Vagina (tissue), 2 donors: ENCODE results near the gene GOLIM4. TPM values are rescaled to one million over a fixed set of nuclear protein-coding genes. Genes with fewer than 3 reads are reported as not detected.

Source experiments
- DNase-seq, 2 donors: peaks; one replicate each; pipeline ENCODE4 v3.0.0-alpha.2; 2017; ENCODE audit errors: extremely low spot score in 2 of 2
- H3K27ac ChIP-seq: fragments of 200-600 bp; sonication (generic); one replicate; pipeline ENCODE4 v1.5.1; 2019
- H3K27me3 ChIP-seq: fragments of 200-600 bp; sonication (generic); one replicate; pipeline ENCODE4 v1.5.1; 2019
- H3K36me3 ChIP-seq, 2 donors: fragments of 200-600 bp; sonication (generic); one replicate each; pipeline ENCODE4 v1.5.1; 2017 to 2019
- H3K4me1 ChIP-seq: fragments of 200-600 bp; sonication (generic); one replicate; pipeline ENCODE4 v1.5.1; 2019
- H3K4me3 ChIP-seq, 2 donors: fragments of 200-600 bp; sonication (generic); 1 replicate in 1 of 2; 2 replicates in 1 of 2; pipeline ENCODE4 v1.5.1; 2016 to 2019
- H3K9me3 ChIP-seq: fragments of 200-600 bp; sonication (generic); one replicate; pipeline ENCODE4 v1.5.1; 2019
- POLR2A ChIP-seq, 2 donors: fragments of 450-650 bp; IDR thresholded peaks; one replicate each; pipeline ENCODE4 v1.6.1; 2017; ENCODE audit warnings: antibody characterized with exemption in 2 of 2, mild to moderate bottlenecking in 2 of 2, moderate library complexity in 2 of 2
- POLR2AphosphoS5 ChIP-seq, 2 donors: sonication (generic); formaldehyde crosslinking; IDR thresholded peaks; one replicate each; pipeline ENCODE4 v1.9.0; 2017; ENCODE audit warnings: antibody characterized with exemption in 2 of 2, mild to moderate bottlenecking in 2 of 2, low read depth in 1 of 2; ENCODE audit not compliant: insufficient read depth in 1 of 2
- intact Hi-C: fragments of 100-400 bp; cut with DNase I; formaldehyde crosslinking; loops from one replicate; pipeline ENCODE4 v1.15.1; 2023
- total RNA-seq: library from RNA; depleted of rRNA; stranded (reverse); fragments of >200 nt; gene quantifications from one replicate; pipeline ENCODE4 v1.2.3, GENCODE V29; 2016
- TF ChIP-seq, protein P1 (sequence below), 3 experiments: fragments of 450-650 bp in 2 of 3; fragments of 200-600 bp in 1 of 3; sonication (generic) in 1 of 3; IDR thresholded peaks; one replicate each; pipeline ENCODE4 v1.5.1; 2017 to 2019; ENCODE audit warnings: antibody characterized with exemption in 3 of 3, mild to moderate bottlenecking in 2 of 3, moderate library complexity in 2 of 3

Gene GOLIM4
- total RNA-seq, 1 donor from 2014 or later = 36.8 TPM

DNA sequence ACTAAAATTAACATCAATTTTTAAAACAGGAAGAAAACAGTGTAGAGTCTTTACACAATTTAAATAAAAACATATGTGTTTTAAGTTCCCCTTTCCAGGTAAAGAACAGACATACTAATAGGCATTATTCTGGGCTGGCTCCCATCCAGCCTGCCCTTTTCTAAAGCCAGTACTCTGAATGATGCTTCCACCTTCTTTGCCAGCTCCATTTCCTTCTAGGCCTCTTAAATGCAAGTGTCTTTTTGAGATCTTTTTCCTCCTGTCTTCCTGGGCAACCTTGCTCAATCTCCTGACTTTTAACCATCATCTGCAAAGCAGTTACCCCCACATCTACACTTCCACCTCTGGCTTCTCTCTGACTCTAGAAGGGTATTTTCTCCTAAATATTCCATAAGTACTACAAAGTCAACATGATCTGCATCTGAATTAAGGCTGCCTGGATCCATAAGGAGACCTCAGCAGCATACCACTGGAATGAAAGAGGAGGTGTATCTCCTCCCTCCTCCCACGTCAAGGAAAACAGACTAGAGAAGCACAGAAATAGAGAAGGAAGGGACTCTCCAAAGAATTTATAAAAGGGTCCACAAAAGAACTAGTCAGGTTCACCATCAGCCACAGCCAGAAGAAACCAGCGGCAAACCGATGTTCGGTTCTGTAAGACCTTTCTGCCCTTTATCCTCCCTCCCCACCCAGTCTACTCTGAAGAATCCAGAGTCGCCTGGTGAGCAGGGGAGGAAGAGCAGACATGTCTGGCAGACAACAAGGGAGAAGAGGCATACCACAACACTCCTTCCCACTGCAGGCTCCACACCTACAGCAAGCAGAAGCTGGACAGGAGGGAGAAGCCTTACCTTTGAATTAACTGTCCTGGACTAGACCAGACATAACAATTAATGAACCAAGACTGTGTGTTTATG is 47.1 kb downstream of the GOLIM4 start:
- H3K4me1 ChIP-seq = peaks cover 17% of the 10 kb centered on the region
- no peak for TF ChIP-seq POLR2A (IDR thresholded peaks at IDR 0.05)
- no peak for TF ChIP-seq POLR2AphosphoS5 (IDR thresholded peaks at IDR 0.05; ENCODE audit: insufficient read depth in 1 of 2, low read depth in 1 of 2)
- TF ChIP-seq, protein P1, sequence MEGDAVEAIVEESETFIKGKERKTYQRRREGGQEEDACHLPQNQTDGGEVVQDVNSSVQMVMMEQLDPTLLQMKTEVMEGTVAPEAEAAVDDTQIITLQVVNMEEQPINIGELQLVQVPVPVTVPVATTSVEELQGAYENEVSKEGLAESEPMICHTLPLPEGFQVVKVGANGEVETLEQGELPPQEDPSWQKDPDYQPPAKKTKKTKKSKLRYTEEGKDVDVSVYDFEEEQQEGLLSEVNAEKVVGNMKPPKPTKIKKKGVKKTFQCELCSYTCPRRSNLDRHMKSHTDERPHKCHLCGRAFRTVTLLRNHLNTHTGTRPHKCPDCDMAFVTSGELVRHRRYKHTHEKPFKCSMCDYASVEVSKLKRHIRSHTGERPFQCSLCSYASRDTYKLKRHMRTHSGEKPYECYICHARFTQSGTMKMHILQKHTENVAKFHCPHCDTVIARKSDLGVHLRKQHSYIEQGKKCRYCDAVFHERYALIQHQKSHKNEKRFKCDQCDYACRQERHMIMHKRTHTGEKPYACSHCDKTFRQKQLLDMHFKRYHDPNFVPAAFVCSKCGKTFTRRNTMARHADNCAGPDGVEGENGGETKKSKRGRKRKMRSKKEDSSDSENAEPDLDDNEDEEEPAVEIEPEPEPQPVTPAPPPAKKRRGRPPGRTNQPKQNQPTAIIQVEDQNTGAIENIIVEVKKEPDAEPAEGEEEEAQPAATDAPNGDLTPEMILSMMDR (IDR thresholded peaks at IDR 0.05) = no peak

DNA sequence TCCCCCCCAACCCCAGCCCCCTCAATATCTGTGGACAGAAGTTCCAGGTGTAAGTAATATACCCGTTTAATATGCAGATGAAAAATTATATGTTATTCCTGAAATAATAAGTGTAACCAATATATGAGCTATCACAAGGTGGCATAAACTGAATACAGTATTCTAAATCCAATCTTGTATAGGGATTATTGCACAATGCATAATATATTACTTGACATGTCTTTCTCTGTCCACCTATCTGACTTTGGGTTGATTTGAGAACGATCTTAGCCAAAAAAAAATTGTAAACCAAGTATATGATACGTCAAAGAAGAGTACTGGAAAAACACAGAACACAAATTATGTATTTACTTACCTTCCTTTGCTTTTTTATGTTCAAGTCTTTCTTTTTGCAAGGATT is 47.8 kb downstream of the GOLIM4 start:
- intact Hi-C loops = loop anchor here (5.0 kb wide), 1 partner anchor 114 kb away; no protein-coding TSS in a partner anchor
- no peak for TF ChIP-seq POLR2A (IDR thresholded peaks at IDR 0.05)
- no peak for TF ChIP-seq POLR2AphosphoS5 (IDR thresholded peaks at IDR 0.05; ENCODE audit: insufficient read depth in 1 of 2, low read depth in 1 of 2)
- TF ChIP-seq, protein P1 (IDR thresholded peaks at IDR 0.05) = no peak
- Histone ChIP-seq H3K27me3 (no peaks in the 10 kb centered on the region), H3K9me3 (no peaks in the 10 kb centered on the region), H3K36me3 (no peaks in the 10 kb centered on the region), H3K27ac (no peak overlapping the region), H3K4me3 (no peak overlapping the region), H3K4me1 (peaks cover 17% of the 10 kb centered on the region)
- DNase-seq = no peak

More for the DNA sequence above, 47.1 kb downstream of the GOLIM4 start:
- no peaks in the 10 kb centered on the region for H3K36me3 ChIP-seq
- no peak for DNase-seq
- no peak overlapping the region for H3K4me3 ChIP-seq
- no peak overlapping the region for H3K27ac ChIP-seq
- H3K27me3 ChIP-seq = no peaks in the 10 kb centered on the region
- intact Hi-C loops = loop anchor here (5.0 kb wide), 1 partner anchor 114 kb away; no protein-coding TSS in a partner anchor
- H3K9me3 ChIP-seq = no peaks in the 10 kb centered on the region

DNA sequence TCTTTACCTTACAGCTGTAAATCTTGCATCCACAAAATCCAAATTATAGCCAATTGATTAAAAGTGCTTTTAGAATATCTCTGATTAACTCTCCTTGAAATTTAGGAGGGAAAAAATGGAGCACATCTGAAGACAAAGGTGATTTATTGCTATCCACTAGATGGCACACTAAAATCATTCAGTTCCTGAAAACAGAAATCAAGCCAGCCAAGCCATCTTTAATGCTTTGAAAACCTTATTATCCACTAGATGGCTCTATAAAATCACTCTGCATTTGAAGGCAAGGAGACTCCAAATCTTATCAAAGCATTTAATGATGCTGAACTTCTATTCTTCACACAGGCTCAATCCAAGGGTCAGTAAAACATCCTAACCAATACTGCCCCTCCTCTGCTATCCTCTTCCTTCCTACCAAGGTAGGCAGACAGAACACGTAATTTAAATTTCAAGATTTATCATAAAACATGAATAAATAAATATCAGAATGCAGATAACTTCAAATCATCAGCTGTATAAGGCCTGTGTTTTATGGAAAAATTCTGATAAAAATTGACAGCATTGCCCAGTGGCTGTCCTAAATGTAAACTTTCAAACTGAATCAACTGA is 48.4 kb downstream of the GOLIM4 start:
- intact Hi-C loops = loop anchor here (5.0 kb wide), 1 partner anchor 115 kb away; no protein-coding TSS in a partner anchor
- no peak for DNase-seq

DNA sequence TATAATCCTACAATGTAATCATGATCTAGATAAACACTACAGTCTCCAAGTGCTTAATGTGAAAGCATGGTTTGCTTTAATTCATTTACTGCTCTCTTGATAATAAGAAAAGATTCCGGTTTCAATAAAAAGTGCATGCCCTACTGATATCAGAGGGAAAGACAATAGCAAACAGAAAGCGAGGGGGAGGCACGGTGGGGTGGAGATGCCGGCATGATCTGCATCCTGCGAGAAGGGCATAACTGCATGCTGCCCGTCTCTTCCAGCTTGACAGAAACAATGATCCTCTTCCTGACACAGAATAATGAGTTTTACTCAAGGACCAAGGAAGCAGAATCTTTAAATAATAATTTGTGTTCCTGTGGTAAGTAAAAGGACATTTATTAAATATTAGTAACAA is 51.7 kb downstream of the GOLIM4 start:
- intact Hi-C loops = no loop called here
- Histone ChIP-seq H3K27ac (no peak overlapping the region), H3K4me1 (no peaks in the 10 kb centered on the region), H3K9me3 (no peaks in the 10 kb centered on the region), H3K27me3 (no peaks in the 10 kb centered on the region), H3K36me3 (no peaks in the 10 kb centered on the region), H3K4me3 (no peak overlapping the region)
- no peak for DNase-seq
- TF ChIP-seq POLR2A (IDR thresholded peaks at IDR 0.05) (no peak), POLR2AphosphoS5 (IDR thresholded peaks at IDR 0.05; ENCODE audit: insufficient read depth in 1 of 2, low read depth in 1 of 2) (no peak)
- TF ChIP-seq, protein P1 (IDR thresholded peaks at IDR 0.05) = no peak

More for the DNA sequence above, 48.4 kb downstream of the GOLIM4 start:
- Histone ChIP-seq H3K4me3 (no peak overlapping the region), H3K27me3 (no peaks in the 10 kb centered on the region), H3K9me3 (no peaks in the 10 kb centered on the region), H3K4me1 (peaks cover 17% of the 10 kb centered on the region), H3K27ac (no peak overlapping the region), H3K36me3 (no peaks in the 10 kb centered on the region)
- no peak for TF ChIP-seq POLR2A (IDR thresholded peaks at IDR 0.05)
- TF ChIP-seq POLR2AphosphoS5 (IDR thresholded peaks at IDR 0.05; ENCODE audit: insufficient read depth in 1 of 2, low read depth in 1 of 2) = peak in 1 of 2 donors; percentile 82
- TF ChIP-seq, protein P1 (IDR thresholded peaks at IDR 0.05) = peak; percentile 83 to 87 (median 84)
